ENCODE results near the gene TMEM140.

GRCh38 chr7:135175931-135176330 is 28.1 kb downstream of the TMEM140 start:
- no peak for TF ChIP-seq CTCF (optimal IDR thresholded peaks at IDR 0.05 in 1 of 3, IDR thresholded peaks at IDR 0.05 in 1 of 3, conservative IDR thresholded peaks at IDR 0.05 in 1 of 3; ENCODE audit: extremely low read depth in 1 of 3, insufficient read depth in 2 of 3, low read length in 3 of 3)
- no peak for TF ChIP-seq EZH2 (IDR thresholded peaks at IDR 0.05; ENCODE audit: low read length)
